Measurements from ENCODE around the gene KRTAP19-5.
"Not testable (repeated sequence)": the region's sequence is repeated elsewhere in the genome, so short reads cannot be mapped to it uniquely, and the experiment has no call there.

KRTAP19-5 gene

DNA sequence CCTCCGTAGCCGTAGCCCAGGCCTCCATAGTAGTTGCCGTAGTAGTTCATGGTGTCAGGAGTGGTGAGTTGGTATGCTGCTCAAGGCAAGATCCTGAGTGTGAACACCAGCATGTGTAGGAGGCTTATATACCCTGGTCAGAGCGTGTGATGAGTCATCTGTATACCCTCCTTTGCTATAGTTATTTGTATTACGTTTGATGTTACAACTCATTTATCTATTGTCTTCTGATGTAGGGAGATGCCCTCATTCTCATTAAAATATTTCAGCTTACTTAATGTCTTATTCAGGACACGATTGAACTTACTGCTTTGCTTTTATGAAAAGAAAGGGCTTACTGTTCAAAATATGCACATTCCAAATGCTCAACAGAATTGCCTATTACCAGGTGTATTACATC, at the start of gene KRTAP19-5:
KRTAP19-5 (minus strand) TSS at position 101 of the 400 bp plus-strand sequence; CDS start at position 50, 51 bp downstream.
- TF ChIP-seq, protein P1, sequence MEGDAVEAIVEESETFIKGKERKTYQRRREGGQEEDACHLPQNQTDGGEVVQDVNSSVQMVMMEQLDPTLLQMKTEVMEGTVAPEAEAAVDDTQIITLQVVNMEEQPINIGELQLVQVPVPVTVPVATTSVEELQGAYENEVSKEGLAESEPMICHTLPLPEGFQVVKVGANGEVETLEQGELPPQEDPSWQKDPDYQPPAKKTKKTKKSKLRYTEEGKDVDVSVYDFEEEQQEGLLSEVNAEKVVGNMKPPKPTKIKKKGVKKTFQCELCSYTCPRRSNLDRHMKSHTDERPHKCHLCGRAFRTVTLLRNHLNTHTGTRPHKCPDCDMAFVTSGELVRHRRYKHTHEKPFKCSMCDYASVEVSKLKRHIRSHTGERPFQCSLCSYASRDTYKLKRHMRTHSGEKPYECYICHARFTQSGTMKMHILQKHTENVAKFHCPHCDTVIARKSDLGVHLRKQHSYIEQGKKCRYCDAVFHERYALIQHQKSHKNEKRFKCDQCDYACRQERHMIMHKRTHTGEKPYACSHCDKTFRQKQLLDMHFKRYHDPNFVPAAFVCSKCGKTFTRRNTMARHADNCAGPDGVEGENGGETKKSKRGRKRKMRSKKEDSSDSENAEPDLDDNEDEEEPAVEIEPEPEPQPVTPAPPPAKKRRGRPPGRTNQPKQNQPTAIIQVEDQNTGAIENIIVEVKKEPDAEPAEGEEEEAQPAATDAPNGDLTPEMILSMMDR (IDR thresholded peaks at IDR 0.05; ENCODE audit: low read depth, low read length): no peak
- DNase-seq (ENCODE audit: extremely low read depth, low read depth): no peak

DNA sequence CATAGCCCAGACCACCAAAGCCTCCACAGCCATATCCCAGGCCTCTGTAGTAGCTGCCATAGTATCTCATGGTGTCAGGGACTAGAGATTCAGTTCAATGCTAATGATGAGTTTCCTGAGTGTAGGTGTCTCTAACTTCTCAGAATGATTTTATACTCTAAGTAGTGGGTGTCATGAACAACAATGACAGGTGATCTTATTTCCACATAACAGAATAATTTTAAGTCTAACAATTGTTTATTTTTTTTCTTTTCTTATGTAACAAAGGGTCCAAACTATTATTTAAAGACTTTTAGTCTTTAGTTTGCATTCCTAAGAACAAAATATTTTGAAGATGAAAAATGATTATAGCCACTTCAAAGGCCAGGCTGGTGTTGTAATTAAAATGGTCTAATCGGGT, 39.8 kb upstream of the KRTAP19-5 start, which contains the start of gene KRTAP19-6:
KRTAP19-6 (minus strand) TSS at position 101 of the 400 bp plus-strand sequence; CDS start at position 70, 31 bp downstream.
- no peak for DNase-seq (ENCODE audit: extremely low read depth, low read depth)
- TF ChIP-seq, protein P1 (IDR thresholded peaks at IDR 0.05; ENCODE audit: low read depth, low read length): no peak

DNA sequence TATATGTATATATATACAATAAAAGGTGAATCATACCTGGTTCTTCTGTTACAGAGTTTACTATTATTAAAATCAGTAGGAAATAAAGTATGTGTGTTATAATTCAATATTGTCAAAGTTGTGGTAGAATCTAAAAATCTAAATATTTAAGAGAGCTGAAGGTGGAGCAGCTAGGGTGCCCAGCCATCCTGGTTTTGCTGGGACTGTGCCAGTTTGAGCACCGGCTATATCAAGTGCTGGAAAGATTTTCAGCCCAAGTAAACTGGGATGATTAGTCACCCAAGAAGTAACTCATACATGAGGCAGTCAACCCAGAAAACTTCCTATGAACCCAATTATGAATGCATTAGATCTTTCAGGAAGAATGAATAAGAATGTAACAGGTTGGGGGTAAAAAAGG, 16.9 kb upstream of the KRTAP19-5 start:
- DNase-seq (ENCODE audit: extremely low read depth, low read depth): no peak

DNA sequence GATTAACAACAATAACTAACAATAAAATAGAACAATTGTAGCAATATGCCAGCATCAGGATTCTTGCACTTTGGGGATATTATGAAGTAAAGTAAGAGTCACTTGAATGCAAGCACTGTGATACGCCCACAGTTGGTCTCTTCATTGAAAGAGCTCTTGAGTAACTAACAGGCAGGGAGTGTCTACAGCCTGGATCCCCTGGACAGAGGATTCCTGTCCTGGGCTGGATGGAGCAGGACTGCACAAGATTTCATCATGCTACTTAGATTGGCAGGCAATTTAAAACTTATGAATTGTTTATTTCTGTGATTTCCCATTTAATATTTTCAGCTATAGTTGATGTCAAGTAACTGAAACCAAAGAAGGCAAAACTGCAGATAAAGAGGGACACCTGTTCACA, 13.7 kb upstream of the KRTAP19-5 start:
- TF ChIP-seq, protein P1 (IDR thresholded peaks at IDR 0.05; ENCODE audit: low read depth, low read length): no peak
- no peak for DNase-seq (ENCODE audit: extremely low read depth, low read depth)

More for the DNA sequence above, 16.9 kb upstream of the KRTAP19-5 start:
- TF ChIP-seq, protein P1 (IDR thresholded peaks at IDR 0.05; ENCODE audit: low read depth, low read length): no peak

DNA sequence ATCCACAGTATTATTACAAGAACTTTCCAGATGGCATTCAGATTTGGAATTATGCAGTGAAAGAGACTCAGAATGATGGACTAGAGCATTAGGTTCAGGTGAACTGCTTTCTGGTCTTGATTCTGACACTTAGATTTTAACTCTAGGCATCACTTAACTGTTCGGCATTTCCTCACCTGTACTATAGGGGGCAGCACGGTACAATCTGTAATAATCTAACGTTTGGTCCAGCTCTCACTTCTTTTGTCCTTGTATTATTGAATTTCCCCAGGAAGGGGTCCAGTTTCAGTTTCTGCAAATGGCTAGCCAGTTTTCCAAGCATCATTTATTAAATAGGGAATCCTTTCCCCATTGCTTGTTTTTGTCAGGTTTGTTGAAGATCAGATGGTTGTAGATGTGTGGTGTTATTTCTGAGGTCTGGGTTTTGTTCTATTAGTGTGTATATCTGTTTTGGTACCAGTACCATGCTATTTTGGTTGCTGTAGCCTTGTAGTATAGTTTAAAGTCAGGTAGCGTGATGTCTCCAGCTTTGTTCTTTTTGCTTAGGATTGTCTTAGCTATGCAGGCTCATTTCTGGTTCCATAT, 3.8 kb upstream of the KRTAP19-5 start:
- not testable (repeated sequence) for DNase-seq (ENCODE audit: extremely low read depth, low read depth)

DNA sequence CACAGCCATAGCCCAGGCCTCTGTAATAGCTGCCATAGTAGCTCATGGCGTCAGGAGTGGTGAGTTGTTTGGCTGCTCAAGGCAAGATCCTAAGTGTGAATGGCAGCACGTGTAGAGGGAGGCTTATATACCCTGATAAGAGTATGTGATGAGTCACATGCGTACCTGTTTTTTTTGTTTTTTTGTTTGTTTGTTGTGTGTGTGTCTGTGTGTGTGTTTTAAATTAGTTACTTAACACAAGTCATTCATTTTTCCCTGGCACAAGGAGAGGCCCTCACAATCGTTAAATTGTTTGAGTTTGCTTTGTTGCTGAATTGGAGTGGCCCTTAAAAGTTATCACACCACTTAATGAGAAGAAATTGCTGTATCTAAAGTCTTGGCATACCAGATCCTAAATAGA, 4.9 kb downstream of the KRTAP19-5 start, which contains the start of gene KRTAP19-4:
KRTAP19-4 (minus strand) TSS at position 101 of the 400 bp plus-strand sequence; CDS start at position 46, 55 bp downstream.
- no peak for DNase-seq (ENCODE audit: extremely low read depth, low read depth)
- TF ChIP-seq, protein P1 (IDR thresholded peaks at IDR 0.05; ENCODE audit: low read depth, low read length): no peak

DNA sequence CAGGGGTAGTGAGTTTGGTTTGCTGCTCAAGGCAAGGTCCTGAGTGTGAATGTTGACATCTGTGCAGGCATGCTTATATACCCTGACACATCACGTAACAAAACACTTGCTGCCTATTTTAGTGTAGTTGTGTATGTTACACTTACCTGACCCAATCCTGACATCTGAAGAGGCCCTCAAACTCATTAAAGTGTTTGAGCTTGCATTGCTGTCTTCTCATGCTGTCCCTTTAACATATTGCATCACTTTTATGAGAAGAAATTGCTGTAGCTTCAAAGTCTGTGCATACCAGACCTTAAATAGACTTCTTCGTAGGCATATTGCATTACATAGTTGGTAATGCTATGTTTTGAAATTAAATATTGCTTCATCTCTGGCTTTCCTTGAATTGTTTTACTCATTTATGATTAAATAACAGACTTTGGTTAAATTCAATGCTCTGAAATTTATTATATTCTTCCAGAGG, 9.9 kb downstream of the KRTAP19-5 start, which contains the start of gene KRTAP19-3:
KRTAP19-3 (minus strand) TSS at position 51 of the 466 bp plus-strand sequence. CDS start 56 bp downstream, outside the sequence.
- no peak for DNase-seq (ENCODE audit: extremely low read depth, low read depth)
- TF ChIP-seq, protein P1 (IDR thresholded peaks at IDR 0.05; ENCODE audit: low read depth, low read length): no peak
